A673 (cell line): ENCODE data around the gene TNFRSF21. TPM values are rescaled to one million over a fixed set of nuclear protein-coding genes. Genes with fewer than 3 reads are reported as not detected.

Experiments
- BruUV-seq: library from RNA; stranded (reverse); fragments of 400-500 nt; replicated peaks from 2 replicates; lab custom pipeline; 2021; lab: Mats Ljungman, UMichigan
- CTCF ChIA-PET: fragments of 300-600 bp; sonication (Branson Sonifier 250); formaldehyde crosslinking; loops from one replicate; lab custom pipeline; 2022; ENCODE audit warnings: antibody characterized with exemption; lab: Charles Lee
- POLR2A ChIA-PET: fragments of 300-600 bp; sonication (Branson Sonifier 250); formaldehyde crosslinking; loops from one replicate; lab custom pipeline; 2022; ENCODE audit warnings: antibody characterized with exemption; ENCODE audit not compliant: low non-redundant PET; lab: Charles Lee
- DNase-seq: peaks from one replicate; pipeline ENCODE4 v3.0.0-alpha.2; 2015; ENCODE audit warnings: low spot score
- H3K27ac ChIP-seq: fragments of 200-600 bp; sonication (generic); 2 replicates; pipeline ENCODE4 v1.5.1; 2016; ENCODE audit warnings: mixed run types, low read depth, mild to moderate bottlenecking, mixed read lengths, antibody characterized with exemption, low read length; ENCODE audit not compliant: poor library complexity, severe bottlenecking
- H3K27me3 ChIP-seq: fragments of 200-600 bp; sonication (generic); replicated peaks from 2 replicates; pipeline ENCODE4 v1.6.1; 2017; ENCODE audit warnings: mixed run types, low read depth, mild to moderate bottlenecking, mixed read lengths, antibody characterized with exemption, low read length; ENCODE audit not compliant: insufficient read depth, poor library complexity
- H3K36me3 ChIP-seq: fragments of 200-600 bp; sonication (generic); 2 replicates; pipeline ENCODE4 v1.6.1; 2016; ENCODE audit warnings: mixed run types, mild to moderate bottlenecking, mixed read lengths, antibody characterized with exemption, low read length; ENCODE audit not compliant: insufficient read depth, poor library complexity, severe bottlenecking
- H3K4me1 ChIP-seq: fragments of 200-600 bp; sonication (generic); 2 replicates; pipeline ENCODE4 v1.6.1; 2017; ENCODE audit warnings: mixed run types, mild to moderate bottlenecking, mixed read lengths, antibody characterized with exemption, low read length; ENCODE audit not compliant: insufficient read depth, poor library complexity, severe bottlenecking
- H3K4me3 ChIP-seq: fragments of 200-600 bp; sonication (generic); 2 replicates; pipeline ENCODE4 v1.5.1; 2016; ENCODE audit warnings: low read depth, mixed run types, mild to moderate bottlenecking, mixed read lengths, low read length; ENCODE audit not compliant: poor library complexity, severe bottlenecking
- H3K9me3 ChIP-seq: fragments of 200-600 bp; sonication (generic); 2 replicates; pipeline ENCODE4 v1.6.1; 2016; ENCODE audit warnings: mixed run types, low read depth, mild to moderate bottlenecking, mixed read lengths, antibody characterized with exemption, low read length; ENCODE audit not compliant: poor library complexity, severe bottlenecking
- EZH2 ChIP-seq: fragments of 200-600 bp; sonication (generic); IDR thresholded peaks from 2 replicates; pipeline ENCODE4 v1.6.1; 2017; ENCODE audit warnings: borderline replicate concordance, low read depth, mild to moderate bottlenecking, mixed read lengths, antibody characterized with exemption, low read length; ENCODE audit not compliant: poor library complexity, severe bottlenecking
- intact Hi-C: fragments of 100-400 bp; cut with micrococcal nuclease; formaldehyde crosslinking; loops from one replicate; pipeline ENCODE4 v1.10.0; 2022; ENCODE audit not compliant: unreplicated experiment
- total RNA-seq: library from RNA; stranded (reverse); gene quantifications from 2 replicates; pipeline ENCODE4 v1.2.3, GENCODE V29; 2021
- TF ChIP-seq, protein P1 (sequence below): fragments of 300-800, 200-600 bp; sonication (generic); conservative IDR thresholded peaks from 2 replicates; pipeline ENCODE4 v1.5.1; 2017; ENCODE audit warnings: low read depth, mild to moderate bottlenecking, antibody characterized with exemption, low read length, moderate library complexity, mixed read lengths

The TNFRSF21 gene
- total RNA-seq, 1 experiment from 2014 or later, result 36.0 TPM

GRCh38 chr6:47250302-47250701, 59.4 kb downstream of the TNFRSF21 start:
- intact Hi-C loops, result no loop called here
- no TSS peak for BruUV-seq
- Histone ChIP-seq H3K9me3 (no peaks in the 10 kb centered on the region), H3K27ac (no peak overlapping the region), H3K4me3 (no peak overlapping the region), H3K4me1 (peaks cover 28% of the 10 kb centered on the region), H3K27me3 (no peaks in the 10 kb centered on the region), H3K36me3 (no peaks in the 10 kb centered on the region)
- POLR2A ChIA-PET, result no interaction called here
- no peak for DNase-seq
- CTCF ChIA-PET, result no interaction called here
- TF ChIP-seq, protein P1, sequence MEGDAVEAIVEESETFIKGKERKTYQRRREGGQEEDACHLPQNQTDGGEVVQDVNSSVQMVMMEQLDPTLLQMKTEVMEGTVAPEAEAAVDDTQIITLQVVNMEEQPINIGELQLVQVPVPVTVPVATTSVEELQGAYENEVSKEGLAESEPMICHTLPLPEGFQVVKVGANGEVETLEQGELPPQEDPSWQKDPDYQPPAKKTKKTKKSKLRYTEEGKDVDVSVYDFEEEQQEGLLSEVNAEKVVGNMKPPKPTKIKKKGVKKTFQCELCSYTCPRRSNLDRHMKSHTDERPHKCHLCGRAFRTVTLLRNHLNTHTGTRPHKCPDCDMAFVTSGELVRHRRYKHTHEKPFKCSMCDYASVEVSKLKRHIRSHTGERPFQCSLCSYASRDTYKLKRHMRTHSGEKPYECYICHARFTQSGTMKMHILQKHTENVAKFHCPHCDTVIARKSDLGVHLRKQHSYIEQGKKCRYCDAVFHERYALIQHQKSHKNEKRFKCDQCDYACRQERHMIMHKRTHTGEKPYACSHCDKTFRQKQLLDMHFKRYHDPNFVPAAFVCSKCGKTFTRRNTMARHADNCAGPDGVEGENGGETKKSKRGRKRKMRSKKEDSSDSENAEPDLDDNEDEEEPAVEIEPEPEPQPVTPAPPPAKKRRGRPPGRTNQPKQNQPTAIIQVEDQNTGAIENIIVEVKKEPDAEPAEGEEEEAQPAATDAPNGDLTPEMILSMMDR, result no peak
- TF ChIP-seq EZH2, result no peak

- no peak overlapping the region for H3K4me3 ChIP-seq
- intact Hi-C loops, result no loop called here
- H3K36me3 ChIP-seq, result no peaks in the 10 kb centered on the region
- no peak for DNase-seq
- H3K9me3 ChIP-seq, result no peaks in the 10 kb centered on the region
- POLR2A ChIA-PET, result no interaction called here
- BruUV-seq, result no TSS peak
- H3K27ac ChIP-seq, result no peak overlapping the region
- TF ChIP-seq EZH2, result no peak
- TF ChIP-seq, protein P1, result no peak
- CTCF ChIA-PET, result interaction anchor here (0.6 kb wide), 1 partner anchor 503 kb away, joined by 4 read pairs; no protein-coding TSS in a partner anchor
- H3K27me3 ChIP-seq, result no peaks in the 10 kb centered on the region
- H3K4me1 ChIP-seq, result peaks cover 29% of the 10 kb centered on the region
These were observed 61.3 kb downstream of the TNFRSF21 start for GRCh38 chr6:47248446-47248845.

GRCh38 chr6:47247227-47247797, 62.4 kb downstream of the TNFRSF21 start:
- no peak overlapping the region for H3K27ac ChIP-seq
- no TSS peak for BruUV-seq
- H3K4me3 ChIP-seq, result no peak overlapping the region
- ChIA-PET CTCF (no interaction called here), POLR2A (no interaction called here)
- no peak for DNase-seq
- H3K27me3 ChIP-seq, result no peaks in the 10 kb centered on the region
- H3K36me3 ChIP-seq, result no peaks in the 10 kb centered on the region
- TF ChIP-seq EZH2, result no peak
- TF ChIP-seq, protein P1, result no peak
- H3K4me1 ChIP-seq, result peaks cover 37% of the 10 kb centered on the region
- intact Hi-C loops, result no loop called here
- no peaks in the 10 kb centered on the region for H3K9me3 ChIP-seq
